GM18861 (cell line): ENCODE results near the gene XRCC5.

Source experiments
- ATAC-seq: cut with Tn5 transposase; IDR thresholded peaks from one replicate; pipeline ENCODE4 v1.9.1; 2021; ENCODE audit not compliant: unreplicated experiment

XRCC5 gene

DNA sequence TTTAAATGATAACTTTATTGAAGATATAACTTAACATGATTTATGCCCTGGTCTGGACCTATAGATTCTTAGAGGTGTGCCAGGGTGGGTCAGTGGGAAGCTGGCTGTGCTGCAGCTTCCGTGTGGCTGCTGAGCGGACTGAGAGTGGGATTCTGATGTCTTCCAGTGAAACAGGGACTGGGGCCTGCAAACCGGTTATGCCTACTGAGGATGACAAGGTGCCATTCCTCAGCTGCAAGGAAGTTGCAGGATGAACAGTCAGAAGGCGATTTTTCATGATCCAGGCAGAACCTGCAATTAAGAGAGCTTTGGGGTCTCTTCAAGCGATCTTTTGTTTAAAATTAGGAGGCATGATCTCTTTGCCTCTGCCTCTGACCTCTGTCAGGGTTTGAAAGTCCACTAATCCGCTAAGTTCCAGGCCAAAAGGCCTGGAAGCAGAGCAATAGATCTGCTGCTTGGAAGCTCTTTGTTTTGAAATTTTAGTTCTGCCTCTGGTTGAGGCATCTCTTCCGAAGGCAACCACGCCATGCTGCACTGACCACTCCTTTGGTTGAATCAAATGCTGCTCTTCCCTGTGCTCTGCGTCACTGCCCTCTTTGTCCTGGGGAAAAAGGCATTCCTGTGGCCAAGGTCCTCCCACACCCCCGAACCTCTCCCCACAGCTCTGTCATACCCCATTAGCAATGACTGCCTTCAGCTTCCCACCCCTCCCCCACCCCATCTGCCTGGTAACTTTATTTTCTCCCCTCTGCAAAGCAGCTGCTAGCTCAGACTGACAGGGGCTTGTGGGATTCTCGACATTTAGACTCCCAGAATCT, 25.5 kb upstream of the XRCC5 start:
- no peak for ATAC-seq

- ATAC-seq, result no peak
These were observed 24.6 kb upstream of the XRCC5 start for GRCh38 chr2:216084547-216084946.

DNA sequence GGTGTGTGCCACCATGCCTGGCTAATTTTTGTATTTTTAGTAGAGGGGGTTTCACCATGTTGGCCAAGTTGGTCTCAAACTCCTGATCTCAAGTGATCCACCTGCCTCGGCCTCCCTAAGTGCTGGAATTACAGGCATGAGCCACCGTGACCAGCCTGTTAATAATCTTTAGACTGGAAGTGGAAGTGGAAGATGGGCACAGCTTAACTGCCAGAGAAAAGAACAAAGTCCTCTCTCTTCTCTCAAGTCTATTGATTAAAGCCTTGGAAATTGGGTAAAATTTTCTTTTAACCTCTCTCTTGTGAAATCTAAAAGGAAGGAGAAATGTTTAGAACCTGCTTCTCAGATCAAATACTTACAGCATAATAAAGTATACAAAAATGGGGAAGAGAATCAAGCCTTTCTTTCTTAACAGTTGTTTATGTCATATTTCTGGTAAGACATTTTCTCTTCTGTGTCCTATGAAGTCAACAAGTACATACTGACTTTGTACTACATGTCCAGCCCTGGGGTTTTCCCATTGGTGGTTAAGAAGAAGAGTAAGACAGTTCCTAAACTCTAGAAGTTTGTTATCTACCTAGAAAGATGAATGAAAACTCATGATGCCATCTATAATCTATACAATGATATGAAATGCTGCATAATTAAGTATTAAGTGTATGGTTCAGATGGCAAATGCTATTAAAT, 22.8 kb upstream of the XRCC5 start:
- no peak for ATAC-seq

GRCh38 chr2:216090369-216090786, 18.8 kb upstream of the XRCC5 start:
- ATAC-seq, result peak; percentile 46

DNA sequence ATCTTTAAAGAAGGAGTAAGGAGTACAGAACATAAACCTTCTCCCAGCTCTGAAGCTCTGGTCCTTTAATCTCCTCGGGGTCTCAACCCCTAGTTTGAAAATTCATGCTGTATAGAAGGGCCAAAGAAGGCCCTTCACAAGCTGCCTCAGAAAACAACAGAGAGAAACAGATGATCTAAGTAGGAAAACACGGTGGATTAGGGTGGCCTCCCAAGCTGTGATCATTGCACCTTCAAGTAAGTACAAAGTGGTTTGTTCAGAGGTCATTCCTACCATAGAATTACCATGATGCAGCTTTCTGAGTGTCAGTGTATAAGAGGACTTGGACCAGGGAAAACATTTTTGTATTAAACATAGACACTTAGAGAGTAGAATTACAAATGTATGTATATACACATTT, 16.5 kb upstream of the XRCC5 start:
- no peak for ATAC-seq

DNA sequence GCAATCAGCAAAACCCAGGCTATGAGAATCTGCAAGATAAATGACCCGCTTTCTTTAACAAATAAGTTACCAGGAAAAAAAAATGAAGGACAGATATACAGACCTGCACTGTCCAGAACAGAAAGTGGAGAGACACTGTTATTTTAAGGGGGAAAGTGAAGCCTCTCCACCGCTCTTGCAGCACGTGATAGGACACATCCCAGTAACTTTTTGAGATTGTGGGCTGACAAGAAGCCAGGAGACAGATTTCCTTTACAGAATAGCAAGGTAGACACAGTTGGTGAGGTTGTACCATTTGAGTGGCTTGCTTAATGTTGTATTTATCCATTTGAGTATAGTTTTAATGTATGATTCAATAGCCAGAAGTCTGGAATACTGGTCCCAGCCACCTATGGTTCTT, 14.4 kb upstream of the XRCC5 start:
- ATAC-seq, result no peak

GRCh38 chr2:216098421-216099334, 10.5 kb upstream of the XRCC5 start:
- no peak for ATAC-seq

DNA sequence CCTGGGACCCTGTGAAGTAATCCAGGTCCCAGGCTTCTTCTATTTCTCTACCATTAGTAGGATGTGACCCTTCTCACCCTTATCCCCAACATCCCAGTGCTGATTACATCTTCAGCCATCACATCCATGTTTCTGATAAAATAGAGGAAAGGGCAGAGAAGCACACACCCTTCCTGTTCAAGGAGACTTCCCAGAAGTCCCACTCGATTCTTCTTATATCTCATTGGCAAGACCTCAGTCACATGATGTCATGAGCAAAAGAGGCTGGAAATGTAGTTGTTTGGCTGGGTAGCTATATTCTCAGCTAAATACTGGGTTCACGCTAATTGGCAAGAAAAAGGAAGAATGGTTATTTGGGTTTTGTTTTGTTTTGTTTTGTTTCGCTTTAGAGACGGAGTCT, 8.0 kb upstream of the XRCC5 start:
- ATAC-seq, result no peak

- no peak for ATAC-seq
These were observed 5.9 kb upstream of the XRCC5 start for GRCh38 chr2:216103213-216103612.

DNA sequence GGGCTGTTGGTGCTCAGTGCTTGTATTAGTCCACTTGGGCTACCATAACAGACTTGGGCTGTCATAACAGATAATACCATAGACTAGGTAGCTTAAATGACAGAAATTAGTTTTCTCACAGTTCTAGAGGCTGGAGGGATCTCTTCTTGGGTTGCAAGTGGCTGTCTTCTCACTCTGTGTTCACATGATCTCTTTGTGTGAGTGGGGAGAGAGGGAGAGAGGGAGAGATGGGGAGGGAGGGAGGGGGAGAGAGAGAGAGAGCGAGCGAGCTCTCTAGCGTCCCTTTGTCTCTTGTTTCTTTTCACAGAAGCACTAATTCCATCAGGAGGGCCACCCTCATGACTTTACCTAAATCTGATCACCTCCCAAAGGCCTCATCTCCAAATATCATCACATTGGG, 4.5 kb upstream of the XRCC5 start:
- ATAC-seq, result no peak

- ATAC-seq, result no peak
These were observed 1.8 kb upstream of the XRCC5 start for GRCh38 chr2:216107320-216107719.

- no peak for ATAC-seq
These were observed 1.4 kb upstream of the XRCC5 start for GRCh38 chr2:216107760-216108159.

DNA sequence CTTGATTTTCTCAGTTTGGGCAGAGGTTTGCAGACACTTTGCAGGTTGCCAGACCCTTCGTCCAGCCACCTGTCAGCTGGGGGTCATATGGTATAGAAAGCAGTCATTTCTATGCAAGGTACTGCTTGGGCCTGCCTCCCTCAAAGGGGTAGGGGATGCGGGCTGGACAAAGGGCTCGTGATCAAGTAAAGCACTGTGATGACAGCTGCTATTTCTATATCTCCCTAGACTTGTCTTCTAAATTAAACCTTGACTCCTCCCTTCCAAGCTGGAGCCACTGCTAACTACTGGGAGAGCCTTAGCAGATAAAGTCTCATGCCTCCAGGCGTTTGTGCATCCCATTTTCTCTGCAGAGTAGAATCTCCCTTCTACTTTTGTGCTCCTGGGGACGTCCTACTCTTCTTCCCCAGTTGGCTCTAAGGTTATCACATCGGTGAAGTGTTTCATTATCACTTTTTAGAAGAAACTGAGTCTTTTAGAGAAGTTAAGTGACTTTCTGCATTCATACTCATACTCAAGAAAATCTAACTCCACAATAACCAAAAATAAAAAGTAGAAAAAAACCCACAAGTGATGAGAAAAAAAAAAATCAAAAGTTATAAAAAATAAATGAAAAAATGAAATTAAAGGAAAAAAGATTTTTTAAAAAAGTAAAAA, 710 bp upstream of the XRCC5 start:
- ATAC-seq, result no peak

GRCh38 chr2:216109962-216110614, 940 bp downstream of the XRCC5 start:
- no peak for ATAC-seq

GRCh38 chr2:216110620-216111019, 1.5 kb downstream of the XRCC5 start:
- no peak for ATAC-seq

GRCh38 chr2:216111122-216111521, 2.0 kb downstream of the XRCC5 start:
- ATAC-seq, result no peak

DNA sequence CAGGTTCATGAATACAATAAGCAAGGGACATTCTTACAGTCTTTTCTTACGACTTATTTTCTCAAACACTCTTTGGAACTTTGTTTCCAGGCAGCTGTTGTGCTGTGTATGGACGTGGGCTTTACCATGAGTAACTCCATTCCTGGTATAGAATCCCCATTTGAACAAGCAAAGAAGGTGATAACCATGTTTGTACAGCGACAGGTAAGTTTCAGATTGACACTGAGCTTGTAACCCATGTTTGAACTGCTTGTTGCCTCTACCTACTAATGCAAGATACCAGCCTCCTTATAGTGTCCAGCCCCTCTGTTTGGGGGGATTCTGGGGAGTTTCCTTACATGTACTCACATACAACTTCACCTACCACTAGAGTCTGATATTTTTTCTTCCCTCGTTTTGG, 3.8 kb downstream of the XRCC5 start:
- ATAC-seq, result no peak

DNA sequence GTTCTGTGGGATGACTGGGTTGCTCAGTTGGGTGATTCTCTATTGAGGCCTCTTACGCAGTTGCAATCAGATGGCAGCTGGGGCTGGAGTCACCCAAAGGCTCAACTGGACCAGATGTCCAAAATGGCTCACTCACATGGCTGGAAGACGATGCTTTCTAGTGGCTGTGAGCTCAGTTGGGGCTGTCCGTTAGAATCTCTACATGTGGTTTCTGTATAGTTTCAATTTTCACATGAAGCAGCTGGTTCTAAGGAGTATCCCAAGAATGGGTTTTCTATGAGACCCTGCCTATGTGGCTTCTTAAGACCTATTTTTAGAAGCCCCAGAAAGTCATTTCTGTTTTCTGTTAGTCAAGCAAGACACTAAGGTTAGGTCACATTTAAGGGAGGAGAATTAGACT, 4.4 kb downstream of the XRCC5 start:
- ATAC-seq, result peak; percentile 58

GRCh38 chr2:216114382-216114713, 5.2 kb downstream of the XRCC5 start:
- ATAC-seq, result no peak

DNA sequence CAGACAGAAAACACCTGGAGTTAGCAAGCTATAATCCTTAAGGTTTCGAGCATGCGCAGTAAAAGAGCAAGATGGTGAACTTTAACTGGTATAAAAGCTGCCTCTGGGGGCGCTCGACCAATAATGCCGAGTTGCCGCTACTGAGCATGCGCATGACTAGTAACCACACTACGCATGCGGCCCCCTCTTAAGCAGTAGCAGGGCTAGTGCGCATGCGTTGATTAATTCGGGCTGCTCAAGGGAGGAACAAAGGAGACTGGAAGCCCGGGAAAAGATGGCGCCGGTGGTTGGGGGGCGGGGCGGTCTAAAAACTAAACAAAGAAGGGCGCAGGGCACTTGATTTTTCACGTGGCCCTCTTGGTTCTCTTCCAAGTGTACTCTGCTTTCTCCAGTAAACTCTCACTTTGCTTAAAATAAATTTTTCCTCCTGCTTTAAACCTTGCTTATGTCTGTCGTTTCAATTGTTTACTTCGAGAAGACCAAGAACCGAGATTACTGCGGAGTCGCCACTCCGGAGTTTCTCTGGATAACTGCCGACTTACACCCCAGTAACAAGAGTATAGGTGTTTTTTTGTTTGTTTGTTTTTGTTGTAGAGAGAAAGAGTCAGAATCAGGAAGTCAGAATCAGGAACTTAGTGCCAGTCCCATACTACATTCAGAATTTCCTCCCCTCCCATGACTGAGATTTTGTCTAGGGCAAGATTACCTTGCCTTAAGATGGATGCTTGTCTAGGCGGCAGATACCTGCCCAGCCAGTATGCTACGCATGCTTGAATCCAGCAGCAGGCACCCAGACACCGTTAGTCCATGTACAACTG, 5.8 kb downstream of the XRCC5 start:
- peak; percentile 35 for ATAC-seq
